ENCODE results near the gene PPM1A.

DNA sequence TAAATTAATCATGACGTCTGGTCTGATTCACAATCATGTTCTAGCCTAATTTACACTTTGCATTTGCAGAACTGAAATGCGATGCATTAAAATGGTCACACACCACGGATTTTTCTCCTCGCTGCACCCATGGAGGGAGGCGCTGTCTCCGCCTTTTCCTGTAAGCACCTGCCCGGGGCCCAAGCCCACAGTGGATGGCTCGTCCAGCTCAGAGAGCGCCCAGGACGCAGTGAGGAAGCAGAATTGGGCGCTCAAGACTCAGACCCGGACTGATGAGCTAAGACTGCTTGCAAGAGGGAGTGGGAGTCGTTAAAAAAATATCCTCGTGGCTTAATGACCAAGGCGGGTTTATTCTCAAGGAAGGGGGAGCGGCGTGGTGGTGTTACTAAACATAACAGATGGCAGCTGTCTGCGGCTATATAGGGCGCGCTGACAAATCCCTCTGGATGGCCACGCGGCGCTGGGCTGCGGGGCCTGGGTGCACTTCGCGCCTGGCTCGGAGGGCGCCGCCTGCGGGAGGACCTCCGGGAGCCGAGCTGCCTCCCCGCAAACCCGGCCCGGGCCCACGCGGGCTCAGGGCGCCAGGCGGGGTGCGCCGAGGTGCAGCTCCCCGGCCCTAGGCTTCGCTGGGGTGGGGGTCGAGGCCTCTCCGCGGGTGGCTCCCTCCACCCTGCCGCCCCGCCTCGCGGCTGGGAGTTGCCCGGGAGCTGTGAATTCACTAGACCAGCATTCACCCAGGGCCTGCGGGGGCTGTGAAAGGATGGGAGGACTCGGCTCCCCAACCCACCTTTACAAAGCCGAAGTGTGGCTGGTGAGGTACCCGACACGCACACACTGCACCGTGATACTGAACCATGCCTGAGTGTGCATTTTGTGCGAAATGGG is 78.7 kb downstream of the PPM1A start:
- TF ChIP-seq EZH2phosphoT487 (IDR thresholded peaks at IDR 0.05; ENCODE audit: borderline replicate concordance), result no peak
- TF ChIP-seq, protein P1, sequence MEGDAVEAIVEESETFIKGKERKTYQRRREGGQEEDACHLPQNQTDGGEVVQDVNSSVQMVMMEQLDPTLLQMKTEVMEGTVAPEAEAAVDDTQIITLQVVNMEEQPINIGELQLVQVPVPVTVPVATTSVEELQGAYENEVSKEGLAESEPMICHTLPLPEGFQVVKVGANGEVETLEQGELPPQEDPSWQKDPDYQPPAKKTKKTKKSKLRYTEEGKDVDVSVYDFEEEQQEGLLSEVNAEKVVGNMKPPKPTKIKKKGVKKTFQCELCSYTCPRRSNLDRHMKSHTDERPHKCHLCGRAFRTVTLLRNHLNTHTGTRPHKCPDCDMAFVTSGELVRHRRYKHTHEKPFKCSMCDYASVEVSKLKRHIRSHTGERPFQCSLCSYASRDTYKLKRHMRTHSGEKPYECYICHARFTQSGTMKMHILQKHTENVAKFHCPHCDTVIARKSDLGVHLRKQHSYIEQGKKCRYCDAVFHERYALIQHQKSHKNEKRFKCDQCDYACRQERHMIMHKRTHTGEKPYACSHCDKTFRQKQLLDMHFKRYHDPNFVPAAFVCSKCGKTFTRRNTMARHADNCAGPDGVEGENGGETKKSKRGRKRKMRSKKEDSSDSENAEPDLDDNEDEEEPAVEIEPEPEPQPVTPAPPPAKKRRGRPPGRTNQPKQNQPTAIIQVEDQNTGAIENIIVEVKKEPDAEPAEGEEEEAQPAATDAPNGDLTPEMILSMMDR (conservative IDR thresholded peaks at IDR 0.05; ENCODE audit: low read length), result no peak

Measured in Loucy (cell line).